Measurements from ENCODE around the gene HTRA1. TPM values are rescaled to one million over a fixed set of nuclear protein-coding genes. Genes with fewer than 3 reads are reported as not detected.

The HTRA1 gene
- total RNA-seq, 1 donor from 2014 or later = 1,504 TPM

GRCh38 chr10:122473116-122473515, 11.8 kb downstream of the HTRA1 start:
- Mint-ChIP-seq H3K9me3 (ENCODE audit: low read depth) (no peaks in the 10 kb centered on the region), H3K27ac (ENCODE audit: unreplicated experiment) (peak overlapping the region; percentile 99), H3K4me3 (ENCODE audit: unreplicated experiment) (no peak overlapping the region), H3K27me3 (ENCODE audit: low read depth) (no peaks in the 10 kb centered on the region), H3K36me3 (ENCODE audit: low read depth) (peaks cover 3% of the 10 kb centered on the region), H3K4me1 (ENCODE audit: low read depth) (peaks cover 96% of the 10 kb centered on the region)
- TF ChIP-seq CTCF (IDR thresholded peaks at IDR 0.05) = no peak
- DNase-seq (ENCODE audit: low spot score) = no peak

DNA sequence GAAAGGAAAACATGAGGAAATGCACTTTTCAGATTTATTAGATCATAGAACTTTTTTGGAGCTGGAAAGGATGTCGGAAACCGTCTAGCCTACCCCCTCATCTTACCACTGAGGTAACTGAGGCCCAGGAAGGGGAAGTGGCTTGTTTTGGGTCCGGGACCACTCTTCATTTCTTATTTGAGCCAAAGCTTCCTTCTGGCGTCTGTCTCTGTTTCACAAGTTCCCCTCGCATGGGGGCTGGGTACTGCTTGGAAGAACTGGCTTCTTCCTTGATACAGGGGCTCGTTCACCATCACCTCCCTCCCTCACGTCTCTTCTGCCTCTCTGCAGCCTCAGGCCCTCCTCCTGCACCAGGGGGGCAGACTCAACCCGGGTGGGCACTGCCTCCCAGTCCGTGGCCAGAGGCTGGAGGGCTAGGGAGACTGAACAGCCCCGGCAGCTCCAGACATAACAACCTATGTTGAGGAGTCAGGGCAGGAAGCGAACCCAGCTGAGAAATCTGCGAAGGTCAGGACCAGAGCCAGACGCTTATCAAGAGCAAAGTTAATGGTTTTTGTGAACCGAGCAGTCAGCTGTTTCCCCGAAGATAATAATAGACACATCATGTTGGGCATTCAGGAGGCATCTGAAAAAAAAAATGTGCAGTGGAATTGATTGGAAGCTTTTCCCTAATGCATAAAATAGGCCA, 12.9 kb downstream of the HTRA1 start:
- peaks cover 92% of the 10 kb centered on the region for H3K4me1 Mint-ChIP-seq (ENCODE audit: low read depth)
- no peak for TF ChIP-seq CTCF (IDR thresholded peaks at IDR 0.05)
- peaks cover 4% of the 10 kb centered on the region for H3K36me3 Mint-ChIP-seq (ENCODE audit: low read depth)
- no peaks in the 10 kb centered on the region for H3K9me3 Mint-ChIP-seq (ENCODE audit: low read depth)
- no peak for DNase-seq (ENCODE audit: low spot score)
- no peaks in the 10 kb centered on the region for H3K27me3 Mint-ChIP-seq (ENCODE audit: low read depth)
- peak overlapping the region; percentile 99 for H3K27ac Mint-ChIP-seq (ENCODE audit: unreplicated experiment)
- peak overlapping the region; percentile 57 for H3K4me3 Mint-ChIP-seq (ENCODE audit: unreplicated experiment)

DNA sequence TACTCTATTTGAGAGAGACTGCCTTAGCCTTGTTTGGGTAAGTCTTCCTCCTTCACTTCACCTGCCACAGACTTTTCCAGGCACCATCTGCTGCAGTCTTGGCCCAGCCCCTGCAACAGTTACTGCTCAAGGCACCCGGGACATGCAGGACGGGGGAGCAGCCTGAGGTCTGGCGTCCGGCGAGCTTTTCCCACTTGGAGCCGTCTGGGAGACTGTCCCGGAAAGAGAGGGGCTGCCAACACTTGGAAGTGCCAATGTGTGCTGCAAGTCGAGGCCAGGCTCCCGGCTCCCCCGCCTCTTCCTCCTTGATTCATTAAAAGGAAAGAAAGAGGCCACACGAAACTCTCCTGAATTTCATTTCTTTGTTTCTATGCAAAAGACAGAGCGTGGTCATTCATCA, 13.7 kb downstream of the HTRA1 start:
- H3K4me1 Mint-ChIP-seq (ENCODE audit: low read depth) = peaks cover 91% of the 10 kb centered on the region
- DNase-seq (ENCODE audit: low spot score) = no peak
- H3K27ac Mint-ChIP-seq (ENCODE audit: unreplicated experiment) = peak overlapping the region; percentile 99
- peak overlapping the region; percentile 57 for H3K4me3 Mint-ChIP-seq (ENCODE audit: unreplicated experiment)
- H3K36me3 Mint-ChIP-seq (ENCODE audit: low read depth) = peaks cover 6% of the 10 kb centered on the region
- no peak for TF ChIP-seq CTCF (IDR thresholded peaks at IDR 0.05)
- no peaks in the 10 kb centered on the region for H3K9me3 Mint-ChIP-seq (ENCODE audit: low read depth)
- H3K27me3 Mint-ChIP-seq (ENCODE audit: low read depth) = no peaks in the 10 kb centered on the region

- peak overlapping the region; percentile 57 for H3K4me3 Mint-ChIP-seq (ENCODE audit: unreplicated experiment)
Observed at GRCh38 chr10:122475591-122476332, 14.4 kb downstream of the HTRA1 start.

More at GRCh38 chr10:122475591-122476332, 14.4 kb downstream of the HTRA1 start:
- no peaks in the 10 kb centered on the region for H3K27me3 Mint-ChIP-seq (ENCODE audit: low read depth)
- no peak for DNase-seq (ENCODE audit: low spot score)
- peaks cover 6% of the 10 kb centered on the region for H3K36me3 Mint-ChIP-seq (ENCODE audit: low read depth)
- no peak for TF ChIP-seq CTCF (IDR thresholded peaks at IDR 0.05)
- no peaks in the 10 kb centered on the region for H3K9me3 Mint-ChIP-seq (ENCODE audit: low read depth)
- H3K4me1 Mint-ChIP-seq (ENCODE audit: low read depth) = peaks cover 86% of the 10 kb centered on the region
- H3K27ac Mint-ChIP-seq (ENCODE audit: unreplicated experiment) = peak overlapping the region; percentile 99

Measured in chondrocyte (in vitro differentiated cells).